Suprapubic skin (tissue), 4 donors: ENCODE measurements around the gene TFPI. TPM values are rescaled to one million over a fixed set of nuclear protein-coding genes. Genes with fewer than 3 reads are reported as not detected.

Source experiments
- DNase-seq, 2 donors: peaks; one replicate each; pipeline ENCODE4 v3.0.0-alpha.2; 2019; ENCODE audit warnings: low spot score in 2 of 2
- H3K27ac ChIP-seq: fragments of 200-600 bp; sonication (generic); one replicate; pipeline ENCODE4 v1.5.1; 2019
- H3K27me3 ChIP-seq: fragments of 200-600 bp; sonication (generic); one replicate; pipeline ENCODE4 v1.5.1; 2019
- H3K36me3 ChIP-seq: fragments of 200-600 bp; sonication (generic); one replicate; pipeline ENCODE4 v1.5.1; 2019
- H3K4me1 ChIP-seq: fragments of 200-600 bp; sonication (generic); one replicate; pipeline ENCODE4 v1.5.1; 2019
- H3K4me3 ChIP-seq: fragments of 200-600 bp; sonication (generic); one replicate; pipeline ENCODE4 v1.5.1; 2019; ENCODE audit warnings: mild to moderate bottlenecking
- H3K9me3 ChIP-seq: fragments of 200-600 bp; sonication (generic); one replicate; pipeline ENCODE4 v1.5.1; 2019
- CTCF ChIP-seq, 2 donors: fragments of 200-600 bp in 1 of 2; fragments of 450-650 bp in 1 of 2; sonication (generic) in 1 of 2; IDR thresholded peaks; one replicate each; pipeline ENCODE4 v1.5.1; 2016 to 2019; ENCODE audit warnings: antibody characterized with exemption in 2 of 2, mild to moderate bottlenecking in 1 of 2, moderate library complexity in 1 of 2
- EP300 ChIP-seq: sonication (generic); formaldehyde crosslinking; IDR thresholded peaks from one replicate; pipeline ENCODE4 v1.6.1; 2017; ENCODE audit warnings: antibody characterized with exemption
- POLR2A ChIP-seq, 2 donors: fragments of 450-650 bp; IDR thresholded peaks; one replicate each; pipeline ENCODE4 v1.6.1; 2017; ENCODE audit warnings: antibody characterized with exemption in 2 of 2, mild to moderate bottlenecking in 2 of 2, moderate library complexity in 2 of 2
- POLR2AphosphoS5 ChIP-seq, 3 donors: sonication (generic); formaldehyde crosslinking; IDR thresholded peaks; one replicate each; pipeline ENCODE4 v1.6.1; 2017; ENCODE audit warnings: antibody characterized with exemption in 3 of 3
- WGBS: methylation state at CpG from one replicate; pipeline ENCODE4 v1.1.5; 2018; 5-methylcytosine and 5-hydroxymethylcytosine counted together
- total RNA-seq, 4 donors: library from RNA; depleted of rRNA; stranded (reverse); fragments of >200 nt; gene quantifications; one replicate each; pipeline ENCODE4 v1.1.0, GENCODE V29; 2016

Gene TFPI
- total RNA-seq, 4 donors from 2014 or later: 6.3 to 23.1 (median 18.0) TPM

- H3K9me3 ChIP-seq: no peaks in the 10 kb centered on the region
- H3K4me1 ChIP-seq: peaks cover 15% of the 10 kb centered on the region
- DNase-seq: no peak
- 30% methylated on average over 2 of the region's 2 CpGs for WGBS
- H3K36me3 ChIP-seq: no peaks in the 10 kb centered on the region
- no peak for TF ChIP-seq POLR2AphosphoS5 (IDR thresholded peaks at IDR 0.05)
- no peak for TF ChIP-seq EP300
- TF ChIP-seq CTCF (IDR thresholded peaks at IDR 0.05): no peak
- TF ChIP-seq POLR2A (IDR thresholded peaks at IDR 0.05): no peak
- no peaks in the 10 kb centered on the region for H3K27me3 ChIP-seq
- peak overlapping the region; percentile 45 for H3K4me3 ChIP-seq
- H3K27ac ChIP-seq: peak overlapping the region; percentile 64
Observed at GRCh38 chr2:187552828-187553681, 1.2 kb downstream of the TFPI start.

- peak overlapping the region; percentile 64 for H3K27ac ChIP-seq
Observed at GRCh38 chr2:187552381-187552780, 1.9 kb downstream of the TFPI start.

GRCh38 chr2:187550857-187551256 is 3.4 kb downstream of the TFPI start:
- peak overlapping the region; percentile 45 for H3K4me3 ChIP-seq
- H3K27ac ChIP-seq: no peak overlapping the region
- peaks cover 22% of the 10 kb centered on the region for H3K4me1 ChIP-seq
- H3K9me3 ChIP-seq: no peaks in the 10 kb centered on the region
- no peaks in the 10 kb centered on the region for H3K36me3 ChIP-seq
- TF ChIP-seq POLR2AphosphoS5 (IDR thresholded peaks at IDR 0.05): no peak
- no peak for TF ChIP-seq POLR2A (IDR thresholded peaks at IDR 0.05)
- TF ChIP-seq CTCF (IDR thresholded peaks at IDR 0.05): no peak
- no peak for TF ChIP-seq EP300
- no peaks in the 10 kb centered on the region for H3K27me3 ChIP-seq
- DNase-seq: no peak
- 58% methylated on average over 1 of the region's 1 CpG for WGBS

More at GRCh38 chr2:187552381-187552780, 1.9 kb downstream of the TFPI start:
- Histone ChIP-seq H3K9me3 (no peaks in the 10 kb centered on the region), H3K36me3 (no peaks in the 10 kb centered on the region), H3K4me1 (peaks cover 17% of the 10 kb centered on the region), H3K4me3 (peak overlapping the region; percentile 45), H3K27me3 (no peaks in the 10 kb centered on the region)
- TF ChIP-seq POLR2AphosphoS5 (IDR thresholded peaks at IDR 0.05) (no peak), CTCF (IDR thresholded peaks at IDR 0.05) (no peak), POLR2A (IDR thresholded peaks at IDR 0.05) (no peak), EP300 (no peak)
- no peak for DNase-seq

GRCh38 chr2:187549951-187550555 is 4.2 kb downstream of the TFPI start:
- H3K27me3 ChIP-seq: no peaks in the 10 kb centered on the region
- no peak for DNase-seq
- TF ChIP-seq CTCF (IDR thresholded peaks at IDR 0.05) (no peak), POLR2AphosphoS5 (IDR thresholded peaks at IDR 0.05) (no peak), POLR2A (IDR thresholded peaks at IDR 0.05) (no peak), EP300 (no peak)
- H3K4me3 ChIP-seq: peak overlapping the region; percentile 45
- no peaks in the 10 kb centered on the region for H3K9me3 ChIP-seq
- peaks cover 22% of the 10 kb centered on the region for H3K4me1 ChIP-seq
- peak overlapping the region; percentile 49 for H3K27ac ChIP-seq
- no peaks in the 10 kb centered on the region for H3K36me3 ChIP-seq
- 74% methylated on average over 3 of the region's 3 CpGs for WGBS

- Histone ChIP-seq H3K27ac (peak overlapping the region; percentile 0), H3K27me3 (no peaks in the 10 kb centered on the region), H3K4me1 (peaks cover 22% of the 10 kb centered on the region), H3K9me3 (no peaks in the 10 kb centered on the region), H3K36me3 (no peaks in the 10 kb centered on the region), H3K4me3 (no peak overlapping the region)
- DNase-seq: no peak
- TF ChIP-seq EP300 (no peak), POLR2A (IDR thresholded peaks at IDR 0.05) (no peak), CTCF (IDR thresholded peaks at IDR 0.05) (no peak), POLR2AphosphoS5 (IDR thresholded peaks at IDR 0.05) (no peak)
Observed at GRCh38 chr2:187549193-187549592, 5.0 kb downstream of the TFPI start.
